Measurements from ENCODE around the gene CLEC2L.

CLEC2L gene

GRCh38 chr7:139580435-139580834 is 57.0 kb downstream of the CLEC2L start:
- DNase-seq: no peak

GRCh38 chr7:139582130-139582650 is 58.7 kb downstream of the CLEC2L start:
- DNase-seq: no peak

- DNase-seq: no peak
Observed at GRCh38 chr7:139582671-139583155, 59.2 kb downstream of the CLEC2L start.

- DNase-seq: no peak
Observed at GRCh38 chr7:139583826-139584553, 60.5 kb downstream of the CLEC2L start.

GRCh38 chr7:139585042-139585441 is 61.6 kb downstream of the CLEC2L start:
- no peak for DNase-seq

- DNase-seq: no peak
Observed at GRCh38 chr7:139586286-139586685, 62.8 kb downstream of the CLEC2L start.

- DNase-seq: no peak
Observed at GRCh38 chr7:139587535-139587934, 64.0 kb downstream of the CLEC2L start.

GRCh38 chr7:139588632-139589031 is 65.1 kb downstream of the CLEC2L start:
- DNase-seq: no peak

- DNase-seq: no peak
Observed at GRCh38 chr7:139589474-139589873, 66.0 kb downstream of the CLEC2L start.

- no peak for DNase-seq
Observed at GRCh38 chr7:139591550-139592195, 68.2 kb downstream of the CLEC2L start.

- DNase-seq: no peak
Observed at GRCh38 chr7:139592801-139593461, 69.4 kb downstream of the CLEC2L start.

GRCh38 chr7:139594090-139594489 is 70.6 kb downstream of the CLEC2L start:
- no peak for DNase-seq
